GM06990 (cell line): ENCODE measurements around the gene PIEZO1.

Experiments used
- DNase-seq: peaks from one replicate; pipeline ENCODE4 v3.0.0-alpha.2; 2011; ENCODE audit not compliant: insufficient read length; ENCODE audit errors: extremely low read depth
- H3K27me3 ChIP-seq: replicated peaks from 2 replicates; pipeline ENCODE4 v1.6.0; 2011; ENCODE audit warnings: low read length; ENCODE audit not compliant: control insufficient read depth, insufficient read depth
- H3K36me3 ChIP-seq: 2 replicates; pipeline ENCODE4 v1.5.1; 2011; ENCODE audit warnings: low read length; ENCODE audit not compliant: control insufficient read depth, insufficient read depth
- H3K4me3 ChIP-seq: replicated peaks from 2 replicates; pipeline ENCODE4 v1.5.1; 2011; ENCODE audit warnings: low read depth, mild to moderate bottlenecking, control low read depth, low read length
- CTCF ChIP-seq: IDR thresholded peaks from 2 replicates; pipeline ENCODE4 v1.5.1; 2011; ENCODE audit warnings: low read length, control low read depth, mild to moderate bottlenecking, inconsistent platforms; ENCODE audit not compliant: insufficient read depth, poor library complexity, severe bottlenecking

The PIEZO1 gene

GRCh38 chr16:88719933-88720296 is 65.1 kb downstream of the PIEZO1 start:
- peaks cover 78% of the 10 kb centered on the region for H3K36me3 ChIP-seq
- no peak for TF ChIP-seq CTCF
- H3K27me3 ChIP-seq, result no peaks in the 10 kb centered on the region
- H3K4me3 ChIP-seq, result no peak overlapping the region
- DNase-seq, result no peak

- TF ChIP-seq CTCF, result no peak
- Histone ChIP-seq H3K36me3 (peaks cover 78% of the 10 kb centered on the region), H3K27me3 (no peaks in the 10 kb centered on the region), H3K4me3 (no peak overlapping the region)
- no peak for DNase-seq
These were observed 65.6 kb downstream of the PIEZO1 start for GRCh38 chr16:88719267-88719932.

- H3K4me3 ChIP-seq, result no peak overlapping the region
- no peaks in the 10 kb centered on the region for H3K27me3 ChIP-seq
- peaks cover 81% of the 10 kb centered on the region for H3K36me3 ChIP-seq
- no peak for TF ChIP-seq CTCF
- DNase-seq, result no peak
These were observed 66.8 kb downstream of the PIEZO1 start for GRCh38 chr16:88718178-88718577.

DNA sequence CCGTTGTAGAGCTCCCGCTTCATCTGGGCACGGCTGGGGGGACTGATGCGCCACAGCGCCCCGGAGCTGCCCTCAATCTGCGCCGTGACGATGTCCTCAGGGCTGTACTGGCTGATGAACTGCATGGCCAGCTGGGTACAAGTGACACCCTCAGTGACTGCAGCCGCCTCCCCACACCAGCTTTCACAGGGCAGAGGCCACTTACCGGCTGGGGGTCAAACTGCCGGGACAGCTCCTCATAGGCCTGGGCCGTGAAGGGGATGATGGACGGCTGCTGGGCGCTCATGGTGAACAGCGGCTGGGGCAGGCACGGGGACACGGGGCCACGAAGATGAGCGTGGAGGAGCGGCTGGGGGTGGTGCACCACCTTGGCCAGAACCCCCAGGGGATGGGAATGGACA is 68.4 kb downstream of the PIEZO1 start:
- TF ChIP-seq CTCF, result no peak
- DNase-seq, result no peak
- Histone ChIP-seq H3K27me3 (no peaks in the 10 kb centered on the region), H3K36me3 (peaks cover 67% of the 10 kb centered on the region), H3K4me3 (no peak overlapping the region)

- H3K27me3 ChIP-seq, result no peaks in the 10 kb centered on the region
- no peak for TF ChIP-seq CTCF
- peaks cover 63% of the 10 kb centered on the region for H3K36me3 ChIP-seq
- no peak for DNase-seq
- no peak overlapping the region for H3K4me3 ChIP-seq
These were observed 68.8 kb downstream of the PIEZO1 start for GRCh38 chr16:88716201-88716600.
